Left forelimb (tissue), 1 donor: ENCODE results near the gene LFNG.
"Not testable (repeated sequence)": the region's sequence is repeated elsewhere in the genome, so short reads cannot be mapped to it uniquely, and the experiment has no call there.

ENCODE experiments used
- DNase-seq: peaks from one replicate; pipeline ENCODE4 v3.0.0-alpha.2; 2018; ENCODE audit warnings: low spot score

LFNG gene

GRCh38 chr7:2530071-2530987 lies 10.8 kb downstream of the LFNG start:
- DNase-seq: no peak

DNA sequence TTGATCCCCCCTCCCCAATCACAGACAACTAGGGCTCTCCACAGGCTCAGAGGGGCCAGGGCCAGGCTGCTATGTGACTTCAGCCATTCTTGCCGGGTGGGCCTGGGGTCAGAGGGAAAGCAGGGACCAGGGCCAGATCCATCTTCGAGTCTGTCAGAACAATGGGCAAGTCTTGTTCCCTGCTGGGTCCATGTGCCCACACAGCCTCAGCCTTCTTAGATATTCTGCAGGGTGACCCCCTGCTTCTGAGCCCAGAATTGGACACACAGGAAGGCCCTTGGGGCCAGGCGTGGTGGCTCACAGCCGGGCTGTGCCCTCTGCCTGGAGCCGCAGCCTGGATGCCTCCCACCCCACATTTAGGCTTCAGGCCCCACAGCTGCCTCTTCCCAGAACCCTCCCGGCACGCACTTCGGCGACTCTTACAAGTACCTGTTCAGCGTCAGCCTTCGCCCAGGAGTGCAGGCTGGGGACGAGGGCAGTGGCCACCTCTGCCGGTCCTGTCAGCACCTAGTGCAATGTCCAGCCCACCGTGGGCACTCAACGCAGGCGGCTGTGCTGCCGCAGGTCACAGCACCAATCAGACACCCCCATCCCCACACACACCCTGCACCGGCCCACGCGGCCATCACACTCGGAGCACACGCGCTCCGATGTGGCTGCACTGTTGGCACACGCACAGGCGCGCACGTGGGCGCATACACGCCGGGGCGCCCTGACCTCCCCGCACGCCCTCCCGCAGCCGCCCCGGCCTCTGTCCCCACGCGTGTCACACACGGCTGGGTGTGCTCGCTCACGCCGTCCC lies 11.6 kb downstream of the LFNG start:
- DNase-seq: not testable (repeated sequence)

GRCh38 chr7:2531796-2532110 lies 12.2 kb downstream of the LFNG start:
- DNase-seq: not testable (repeated sequence)

DNA sequence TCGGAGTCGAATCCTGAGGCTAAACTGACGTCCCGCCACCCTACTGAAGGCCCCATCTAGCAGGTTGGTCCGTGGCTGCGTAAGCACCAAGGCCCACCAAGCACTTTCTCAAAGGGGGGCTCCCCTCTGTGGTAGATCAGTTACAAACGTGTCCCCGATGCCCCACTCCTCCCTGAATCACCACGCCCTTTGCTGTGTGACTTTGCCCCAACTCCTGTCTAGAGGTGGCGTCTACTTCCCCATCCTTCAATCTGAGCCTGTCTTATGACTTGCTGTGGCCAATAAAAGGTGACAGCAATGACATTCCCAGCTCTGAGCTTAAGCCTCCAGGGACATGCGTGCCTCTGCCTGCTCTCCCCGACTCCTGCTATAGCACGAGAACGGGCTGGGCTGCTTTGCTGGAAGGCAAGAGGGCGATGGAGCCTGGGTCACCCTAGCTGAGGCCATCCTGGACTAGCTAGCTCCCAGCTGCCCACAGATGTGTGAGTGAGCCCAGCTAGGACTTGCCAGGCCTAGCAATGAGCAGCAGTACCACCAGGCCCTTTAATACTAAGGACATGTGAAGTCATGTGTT lies 12.7 kb downstream of the LFNG start:
- not testable (repeated sequence) for DNase-seq

- not testable (repeated sequence) for DNase-seq
Observed at GRCh38 chr7:2532816-2533215, 13.2 kb downstream of the LFNG start.

- not testable (repeated sequence) for DNase-seq
Observed at GRCh38 chr7:2533566-2533965, 14.0 kb downstream of the LFNG start.

- DNase-seq: not testable (repeated sequence)
Observed at GRCh38 chr7:2534214-2534613, 14.6 kb downstream of the LFNG start.

GRCh38 chr7:2535872-2536627 lies 16.5 kb downstream of the LFNG start:
- not testable (repeated sequence) for DNase-seq

- DNase-seq: no peak
Observed at GRCh38 chr7:2537981-2538851, 18.6 kb downstream of the LFNG start.

DNA sequence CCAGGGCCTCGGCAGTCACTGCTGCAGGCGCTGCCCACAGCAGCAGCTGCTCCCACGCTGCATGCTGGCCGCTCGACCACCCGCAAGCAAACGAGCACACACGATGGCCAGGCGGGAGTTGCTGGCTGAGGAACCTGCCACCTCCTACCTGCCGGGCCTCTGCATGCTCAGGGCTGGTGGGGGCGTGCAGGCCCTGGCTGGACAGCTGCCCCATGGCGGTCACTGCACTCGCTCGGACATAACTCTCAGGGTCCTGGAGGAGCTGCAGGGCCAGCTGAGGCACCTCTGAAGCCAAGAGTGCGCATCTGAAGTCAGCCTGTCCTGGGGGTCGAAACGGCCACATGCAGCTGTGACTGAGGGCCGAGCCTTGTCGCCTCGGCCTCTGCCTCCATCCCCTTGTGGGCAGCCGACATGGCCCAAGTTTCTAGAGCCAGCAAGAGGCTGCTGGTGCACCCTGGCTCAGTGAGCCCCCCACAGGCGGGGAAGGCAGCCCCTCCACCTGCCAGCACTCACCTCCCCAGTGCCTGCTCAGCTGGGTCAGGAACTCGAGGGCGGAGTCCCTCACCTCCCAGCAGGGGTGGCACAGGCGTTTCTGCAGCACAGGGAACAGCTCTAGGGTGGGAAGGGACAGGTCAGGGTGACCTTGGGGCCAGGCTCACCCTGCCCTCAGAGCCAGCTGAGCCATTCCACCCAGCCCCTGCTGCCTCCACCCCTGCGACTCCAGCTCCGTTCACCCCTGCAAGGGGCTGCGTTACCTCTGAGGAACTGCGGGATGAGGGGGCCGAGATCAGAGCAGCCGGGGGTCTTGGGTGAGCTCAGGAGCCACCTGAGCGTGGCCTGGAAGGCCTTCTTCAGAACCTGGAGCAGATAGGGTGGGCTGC lies 19.7 kb downstream of the LFNG start:
- DNase-seq: no peak

DNA sequence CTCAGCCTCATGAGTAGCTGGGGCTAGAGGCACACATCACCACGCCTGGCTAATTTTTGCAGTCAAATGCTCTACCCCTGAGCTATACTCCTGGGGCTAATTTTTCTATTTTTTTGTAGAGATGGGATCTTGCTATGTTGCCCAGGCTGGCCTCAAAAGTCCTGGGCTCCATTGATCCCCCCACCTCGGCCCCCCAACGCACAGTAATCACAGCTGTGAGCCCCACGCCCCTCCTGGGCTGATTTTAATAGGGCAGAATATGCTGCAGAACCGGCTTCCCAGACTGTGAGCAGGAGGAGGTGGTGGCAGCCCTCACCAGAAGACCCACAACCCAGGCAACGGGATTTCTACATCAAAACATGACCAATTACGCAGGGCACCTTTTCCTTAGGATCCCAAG lies 20.6 kb downstream of the LFNG start:
- DNase-seq: no peak

GRCh38 chr7:2540641-2541051 lies 21.1 kb downstream of the LFNG start:
- DNase-seq: no peak

GRCh38 chr7:2541291-2542010 lies 21.9 kb downstream of the LFNG start:
- DNase-seq: no peak

GRCh38 chr7:2542011-2542915 lies 22.7 kb downstream of the LFNG start:
- no peak for DNase-seq

GRCh38 chr7:2542916-2543871 lies 23.6 kb downstream of the LFNG start:
- no peak for DNase-seq

GRCh38 chr7:2544541-2545188 lies 25.1 kb downstream of the LFNG start:
- DNase-seq: no peak
